SK-N-SH treated with all-trans-retinoic acid at 6 μM for 48 hours (cell line): Measurements from ENCODE around the gene ST6GAL1.
"Not testable (repeated sequence)": the region's sequence is repeated elsewhere in the genome, so short reads cannot be mapped to it uniquely, and the experiment has no call there.

ENCODE experiments used
- ATAC-seq: fragments of 200-7000 bp; cut with Tn5 transposase; 3 replicates; pipeline ENCODE4 v1.9.1; 2020; ENCODE audit warnings: mild to moderate bottlenecking, moderate library complexity
- BACH2 ChIP-seq: fragments of 250-450 bp; sonication (Bioruptor Pico); IDR thresholded peaks from 2 replicates; pipeline ENCODE4 v1.9.0; 2021; ENCODE audit warnings: mild to moderate bottlenecking, borderline replicate concordance
- CREB5 ChIP-seq: fragments of 250-450 bp; sonication (Bioruptor Pico); IDR thresholded peaks from 2 replicates; pipeline ENCODE4 v1.5.1; 2020; ENCODE audit warnings: low read depth, mild to moderate bottlenecking, moderate library complexity
- ISL1 ChIP-seq: fragments of 250-450 bp; sonication (Bioruptor Pico); IDR thresholded peaks from 2 replicates; pipeline ENCODE4 v2.1.2; 2022; ENCODE audit warnings: mild to moderate bottlenecking, moderate library complexity
- PATZ1 ChIP-seq: fragments of 250-450 bp; sonication (Bioruptor Pico); IDR thresholded peaks from 2 replicates; pipeline ENCODE4 v1.8.0; 2020; ENCODE audit warnings: mild to moderate bottlenecking, moderate library complexity, borderline replicate concordance
- PPARA ChIP-seq: fragments of 250-450 bp; sonication (Bioruptor Pico); IDR thresholded peaks from 2 replicates; pipeline ENCODE4 v1.5.0; 2020; ENCODE audit warnings: mild to moderate bottlenecking, borderline replicate concordance
- RARB ChIP-seq: fragments of 250-450 bp; sonication (Bioruptor Pico); IDR thresholded peaks from 2 replicates; pipeline ENCODE4 v1.8.0; 2021; ENCODE audit warnings: mild to moderate bottlenecking, moderate library complexity
- SNAI2 ChIP-seq: fragments of 250-450 bp; sonication (Bioruptor Pico); IDR thresholded peaks from 2 replicates; pipeline ENCODE4 v1.5.0; 2020; ENCODE audit warnings: mild to moderate bottlenecking, moderate library complexity
- TCF4 ChIP-seq: fragments of 250-450 bp; sonication (Bioruptor Pico); IDR thresholded peaks from 2 replicates; pipeline ENCODE4 v1.8.0; 2021; ENCODE audit warnings: mild to moderate bottlenecking, moderate library complexity, borderline replicate concordance
- TOX ChIP-seq: fragments of 250-450 bp; sonication (Bioruptor Pico); IDR thresholded peaks from 2 replicates; pipeline ENCODE4 v1.8.0; 2021; ENCODE audit warnings: mild to moderate bottlenecking, moderate library complexity, borderline replicate concordance
- ZC3H10 ChIP-seq: fragments of 250-450 bp; sonication (Bioruptor Pico); IDR thresholded peaks from 2 replicates; pipeline ENCODE4 v1.5.1; 2021; ENCODE audit warnings: mild to moderate bottlenecking, moderate library complexity
- ZFP3 ChIP-seq: fragments of 250-450 bp; sonication (Bioruptor Pico); IDR thresholded peaks from 2 replicates; pipeline ENCODE4 v1.5.0; 2020; ENCODE audit warnings: mild to moderate bottlenecking, moderate library complexity
- ZFP30 ChIP-seq: fragments of 450-650 bp; formaldehyde crosslinking; IDR thresholded peaks from 2 replicates; pipeline ENCODE4 v1.5.0; 2022; ENCODE audit warnings: mild to moderate bottlenecking, moderate library complexity
- ZNF565 ChIP-seq: fragments of 450-650 bp; formaldehyde crosslinking; conservative IDR thresholded peaks from 2 replicates; pipeline ENCODE4 v1.5.0; 2020; ENCODE audit warnings: low read depth, mild to moderate bottlenecking, moderate library complexity
- ZNF70 ChIP-seq: fragments of 450-650 bp; formaldehyde crosslinking; IDR thresholded peaks from 2 replicates; pipeline ENCODE4 v1.5.0; 2020; ENCODE audit warnings: mild to moderate bottlenecking, moderate library complexity
- TF ChIP-seq, protein P1 (sequence below): fragments of 250-450 bp; sonication (Bioruptor Pico); IDR thresholded peaks from 2 replicates; pipeline ENCODE4 v1.5.1; 2021; ENCODE audit warnings: mild to moderate bottlenecking, moderate library complexity
- TF ChIP-seq, protein P2 (sequence below): fragments of 250-450 bp; sonication (Bioruptor Pico); IDR thresholded peaks from 2 replicates; pipeline ENCODE4 v1.5.0; 2020; ENCODE audit warnings: mild to moderate bottlenecking, moderate library complexity

ST6GAL1 gene

GRCh38 chr3:186888569-186888968, 41.8 kb upstream of the ST6GAL1 start:
- no peak for ATAC-seq
- TF ChIP-seq PATZ1 (CRISPR knock-in tag) (no peak), ZFP3 (no peak), PPARA (CRISPR knock-in tag) (no peak), ZNF565 (no peak), RARB (no peak), TCF4 (CRISPR knock-in tag) (no peak), ZNF70 (CRISPR knock-in tag) (no peak), ZFP30 (CRISPR knock-in tag) (no peak), TOX (CRISPR knock-in tag) (no peak), ISL1 (CRISPR knock-in tag) (no peak), BACH2 (CRISPR knock-in tag) (no peak), ZC3H10 (no peak), CREB5 (CRISPR knock-in tag) (no peak), SNAI2 (CRISPR knock-in tag) (no peak)
- TF ChIP-seq, protein P1, sequence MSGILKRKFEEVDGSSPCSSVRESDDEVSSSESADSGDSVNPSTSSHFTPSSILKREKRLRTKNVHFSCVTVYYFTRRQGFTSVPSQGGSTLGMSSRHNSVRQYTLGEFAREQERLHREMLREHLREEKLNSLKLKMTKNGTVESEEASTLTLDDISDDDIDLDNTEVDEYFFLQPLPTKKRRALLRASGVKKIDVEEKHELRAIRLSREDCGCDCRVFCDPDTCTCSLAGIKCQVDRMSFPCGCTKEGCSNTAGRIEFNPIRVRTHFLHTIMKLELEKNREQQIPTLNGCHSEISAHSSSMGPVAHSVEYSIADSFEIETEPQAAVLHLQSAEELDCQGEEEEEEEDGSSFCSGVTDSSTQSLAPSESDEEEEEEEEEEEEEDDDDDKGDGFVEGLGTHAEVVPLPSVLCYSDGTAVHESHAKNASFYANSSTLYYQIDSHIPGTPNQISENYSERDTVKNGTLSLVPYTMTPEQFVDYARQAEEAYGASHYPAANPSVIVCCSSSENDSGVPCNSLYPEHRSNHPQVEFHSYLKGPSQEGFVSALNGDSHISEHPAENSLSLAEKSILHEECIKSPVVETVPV (CRISPR knock-in tag), result no peak
- TF ChIP-seq, protein P2, sequence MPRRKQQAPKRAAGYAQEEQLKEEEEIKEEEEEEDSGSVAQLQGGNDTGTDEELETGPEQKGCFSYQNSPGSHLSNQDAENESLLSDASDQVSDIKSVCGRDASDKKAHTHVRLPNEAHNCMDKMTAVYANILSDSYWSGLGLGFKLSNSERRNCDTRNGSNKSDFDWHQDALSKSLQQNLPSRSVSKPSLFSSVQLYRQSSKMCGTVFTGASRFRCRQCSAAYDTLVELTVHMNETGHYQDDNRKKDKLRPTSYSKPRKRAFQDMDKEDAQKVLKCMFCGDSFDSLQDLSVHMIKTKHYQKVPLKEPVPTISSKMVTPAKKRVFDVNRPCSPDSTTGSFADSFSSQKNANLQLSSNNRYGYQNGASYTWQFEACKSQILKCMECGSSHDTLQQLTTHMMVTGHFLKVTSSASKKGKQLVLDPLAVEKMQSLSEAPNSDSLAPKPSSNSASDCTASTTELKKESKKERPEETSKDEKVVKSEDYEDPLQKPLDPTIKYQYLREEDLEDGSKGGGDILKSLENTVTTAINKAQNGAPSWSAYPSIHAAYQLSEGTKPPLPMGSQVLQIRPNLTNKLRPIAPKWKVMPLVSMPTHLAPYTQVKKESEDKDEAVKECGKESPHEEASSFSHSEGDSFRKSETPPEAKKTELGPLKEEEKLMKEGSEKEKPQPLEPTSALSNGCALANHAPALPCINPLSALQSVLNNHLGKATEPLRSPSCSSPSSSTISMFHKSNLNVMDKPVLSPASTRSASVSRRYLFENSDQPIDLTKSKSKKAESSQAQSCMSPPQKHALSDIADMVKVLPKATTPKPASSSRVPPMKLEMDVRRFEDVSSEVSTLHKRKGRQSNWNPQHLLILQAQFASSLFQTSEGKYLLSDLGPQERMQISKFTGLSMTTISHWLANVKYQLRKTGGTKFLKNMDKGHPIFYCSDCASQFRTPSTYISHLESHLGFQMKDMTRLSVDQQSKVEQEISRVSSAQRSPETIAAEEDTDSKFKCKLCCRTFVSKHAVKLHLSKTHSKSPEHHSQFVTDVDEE (CRISPR knock-in tag), result no peak

DNA sequence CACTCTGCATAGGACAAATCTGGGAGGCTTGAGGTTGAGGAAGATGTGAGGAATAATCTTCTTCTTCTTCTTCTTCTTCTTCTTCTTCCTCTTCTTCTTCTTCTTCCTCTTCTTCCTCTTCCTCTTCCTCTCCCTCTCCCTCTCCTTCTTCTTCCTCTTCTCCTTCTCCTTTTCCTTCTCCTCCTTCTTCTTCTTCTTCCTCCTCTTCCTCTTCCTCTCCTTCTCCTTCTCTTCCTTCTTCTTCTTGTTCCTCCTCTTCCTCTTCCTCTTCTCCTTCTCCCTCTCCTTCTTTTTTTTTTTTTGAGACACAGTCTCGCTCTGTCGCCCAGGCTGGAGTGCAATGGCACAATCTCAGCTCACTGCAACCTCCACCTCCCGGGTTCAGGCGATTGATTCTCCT, 40.6 kb upstream of the ST6GAL1 start:
- not testable (repeated sequence) for ATAC-seq

- TF ChIP-seq TOX (CRISPR knock-in tag), result no peak
- no peak for ATAC-seq
Measured at GRCh38 chr3:186890911-186891310, 39.4 kb upstream of the ST6GAL1 start.

GRCh38 chr3:186893071-186893470, 37.3 kb upstream of the ST6GAL1 start:
- not testable (repeated sequence) for ATAC-seq

GRCh38 chr3:186895406-186895805, 34.9 kb upstream of the ST6GAL1 start:
- no peak for TF ChIP-seq TCF4 (CRISPR knock-in tag)
- ATAC-seq, result no peak

DNA sequence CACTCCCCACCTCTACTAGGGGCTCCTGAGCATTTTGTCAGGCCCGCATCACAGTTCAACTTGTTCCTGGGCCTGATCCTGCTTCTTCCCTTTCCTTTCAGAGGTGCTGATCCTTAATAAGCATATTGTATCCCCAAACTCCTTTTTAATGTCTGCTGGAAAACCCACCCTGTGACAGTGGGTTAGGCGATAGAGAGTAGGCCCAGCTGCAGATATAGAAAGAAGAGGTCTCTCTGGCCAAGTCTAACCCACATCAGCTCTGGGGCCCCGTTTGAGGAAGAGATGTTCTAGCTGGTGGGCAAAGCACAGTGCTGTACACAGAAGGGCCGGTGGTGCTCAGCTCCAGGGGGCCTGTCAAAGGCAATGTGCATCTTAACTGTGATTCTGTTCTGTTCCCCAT, 34.3 kb upstream of the ST6GAL1 start:
- TF ChIP-seq ZNF565, result no peak
- TF ChIP-seq TOX (CRISPR knock-in tag), result no peak
- no peak for TF ChIP-seq ISL1 (CRISPR knock-in tag)
- no peak for TF ChIP-seq CREB5 (CRISPR knock-in tag)
- TF ChIP-seq SNAI2 (CRISPR knock-in tag), result no peak
- TF ChIP-seq ZNF70 (CRISPR knock-in tag), result no peak
- no peak for ATAC-seq
